ENCODE results near the gene MMP2.

Gene MMP2

DNA sequence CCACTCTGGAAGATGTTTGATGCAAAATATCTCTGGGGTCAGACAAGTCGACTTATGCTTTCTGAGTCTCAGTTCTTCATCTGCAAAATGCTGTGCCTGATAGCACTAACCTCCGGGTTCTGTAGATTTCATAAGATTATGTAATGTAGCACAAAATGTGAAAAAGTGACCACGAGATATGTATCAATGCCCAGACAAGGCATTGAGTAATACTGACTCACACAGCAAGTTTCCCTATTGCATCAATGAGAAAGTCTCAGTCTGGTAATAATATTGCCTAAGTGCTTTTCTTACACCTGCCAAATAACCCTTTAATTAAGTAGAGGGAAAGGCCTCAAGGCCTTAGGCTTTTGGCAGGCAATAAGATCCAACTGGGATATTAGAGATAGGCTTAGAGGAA is 41.4 kb upstream of the MMP2 start:
- DNase-seq (ENCODE audit: low spot score), result peak; percentile 40
- TF ChIP-seq, protein P1, sequence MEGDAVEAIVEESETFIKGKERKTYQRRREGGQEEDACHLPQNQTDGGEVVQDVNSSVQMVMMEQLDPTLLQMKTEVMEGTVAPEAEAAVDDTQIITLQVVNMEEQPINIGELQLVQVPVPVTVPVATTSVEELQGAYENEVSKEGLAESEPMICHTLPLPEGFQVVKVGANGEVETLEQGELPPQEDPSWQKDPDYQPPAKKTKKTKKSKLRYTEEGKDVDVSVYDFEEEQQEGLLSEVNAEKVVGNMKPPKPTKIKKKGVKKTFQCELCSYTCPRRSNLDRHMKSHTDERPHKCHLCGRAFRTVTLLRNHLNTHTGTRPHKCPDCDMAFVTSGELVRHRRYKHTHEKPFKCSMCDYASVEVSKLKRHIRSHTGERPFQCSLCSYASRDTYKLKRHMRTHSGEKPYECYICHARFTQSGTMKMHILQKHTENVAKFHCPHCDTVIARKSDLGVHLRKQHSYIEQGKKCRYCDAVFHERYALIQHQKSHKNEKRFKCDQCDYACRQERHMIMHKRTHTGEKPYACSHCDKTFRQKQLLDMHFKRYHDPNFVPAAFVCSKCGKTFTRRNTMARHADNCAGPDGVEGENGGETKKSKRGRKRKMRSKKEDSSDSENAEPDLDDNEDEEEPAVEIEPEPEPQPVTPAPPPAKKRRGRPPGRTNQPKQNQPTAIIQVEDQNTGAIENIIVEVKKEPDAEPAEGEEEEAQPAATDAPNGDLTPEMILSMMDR (IDR thresholded peaks at IDR 0.05; ENCODE audit: extremely low read depth, insufficient read depth, missing control alignments), result no peak
- in situ Hi-C loops (cut with MboI; ENCODE audit: low pct_unique_long_range_greater_than_20kb, low sequenced_read_pairs, unreplicated experiment), result no loop called here

DNA sequence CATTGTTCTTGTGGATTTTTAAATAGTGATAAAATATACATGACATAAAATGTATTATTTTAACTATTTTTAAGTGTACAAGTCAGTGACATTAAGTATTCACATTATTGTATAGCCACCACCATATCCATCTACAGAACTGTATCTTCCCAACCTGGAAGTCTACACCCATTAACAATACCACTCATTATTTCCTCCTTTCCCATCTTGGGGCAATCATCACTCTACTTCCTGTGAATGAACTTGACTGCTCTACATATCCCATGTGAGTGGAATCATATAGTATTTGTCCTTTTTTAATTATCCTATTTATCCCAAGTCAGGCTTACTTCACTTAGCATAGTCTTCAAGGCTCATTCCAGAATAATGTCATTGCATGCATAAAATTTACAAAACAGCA is 40.7 kb upstream of the MMP2 start:
- DNase-seq (ENCODE audit: low spot score), result no peak
- TF ChIP-seq, protein P1 (IDR thresholded peaks at IDR 0.05; ENCODE audit: extremely low read depth, insufficient read depth, missing control alignments), result no peak
- in situ Hi-C loops (cut with MboI; ENCODE audit: low pct_unique_long_range_greater_than_20kb, low sequenced_read_pairs, unreplicated experiment), result no loop called here

GRCh38 chr16:55439101-55439690 is 39.8 kb upstream of the MMP2 start:
- no peak for DNase-seq (ENCODE audit: low spot score)
- TF ChIP-seq, protein P1 (IDR thresholded peaks at IDR 0.05; ENCODE audit: extremely low read depth, insufficient read depth, missing control alignments), result no peak
- in situ Hi-C loops (cut with MboI; ENCODE audit: low pct_unique_long_range_greater_than_20kb, low sequenced_read_pairs, unreplicated experiment), result no loop called here

DNA sequence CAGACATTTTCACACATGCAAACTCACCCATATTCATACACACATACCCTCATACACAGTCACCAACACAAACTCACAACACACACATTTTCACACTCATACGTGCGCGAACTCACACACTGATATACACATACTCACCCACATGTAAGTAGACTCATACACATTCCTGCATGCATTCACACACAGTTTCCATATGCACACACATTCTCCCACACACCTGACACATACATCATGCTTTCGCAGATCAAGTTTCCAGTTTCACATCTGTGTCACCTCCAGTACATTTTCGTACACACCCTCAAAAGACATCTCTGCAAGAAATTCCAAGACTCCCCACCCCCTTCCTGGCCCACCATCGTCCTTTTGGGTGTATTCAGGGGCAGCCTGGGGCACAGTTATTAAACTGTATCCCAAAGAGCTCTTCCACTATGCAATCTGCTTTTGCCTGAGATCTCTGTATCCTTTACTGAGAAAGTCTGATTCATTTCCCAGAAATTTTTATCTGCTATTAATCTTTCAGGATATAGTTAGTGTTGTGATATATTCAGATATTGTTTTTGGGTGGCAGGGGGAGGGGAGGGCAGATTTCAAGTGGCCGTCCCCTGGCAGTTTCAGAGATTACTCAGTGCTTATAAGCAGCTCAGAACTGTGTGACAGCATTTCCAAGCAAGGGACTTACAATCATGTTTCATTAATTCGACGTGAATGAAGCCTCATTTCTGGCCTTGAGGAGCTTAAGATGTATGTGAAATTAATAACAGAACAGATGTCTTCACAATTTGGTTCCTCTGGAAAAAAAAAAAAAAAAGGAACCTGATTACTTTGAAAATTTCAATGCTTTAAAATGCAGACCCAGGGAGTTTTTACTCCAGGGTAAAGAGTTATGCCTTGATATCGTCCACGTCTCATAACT is 35.3 kb upstream of the MMP2 start:
- TF ChIP-seq, protein P1 (IDR thresholded peaks at IDR 0.05; ENCODE audit: extremely low read depth, insufficient read depth, missing control alignments), result no peak
- DNase-seq (ENCODE audit: low spot score), result peak; percentile 31
- in situ Hi-C loops (cut with MboI; ENCODE audit: low pct_unique_long_range_greater_than_20kb, low sequenced_read_pairs, unreplicated experiment), result no loop called here

GRCh38 chr16:55444754-55445485 is 34.1 kb upstream of the MMP2 start:
- DNase-seq (ENCODE audit: low spot score), result peak; percentile 52
- TF ChIP-seq, protein P1 (IDR thresholded peaks at IDR 0.05; ENCODE audit: extremely low read depth, insufficient read depth, missing control alignments), result no peak
- in situ Hi-C loops (cut with MboI; ENCODE audit: low pct_unique_long_range_greater_than_20kb, low sequenced_read_pairs, unreplicated experiment), result no loop called here

DNA sequence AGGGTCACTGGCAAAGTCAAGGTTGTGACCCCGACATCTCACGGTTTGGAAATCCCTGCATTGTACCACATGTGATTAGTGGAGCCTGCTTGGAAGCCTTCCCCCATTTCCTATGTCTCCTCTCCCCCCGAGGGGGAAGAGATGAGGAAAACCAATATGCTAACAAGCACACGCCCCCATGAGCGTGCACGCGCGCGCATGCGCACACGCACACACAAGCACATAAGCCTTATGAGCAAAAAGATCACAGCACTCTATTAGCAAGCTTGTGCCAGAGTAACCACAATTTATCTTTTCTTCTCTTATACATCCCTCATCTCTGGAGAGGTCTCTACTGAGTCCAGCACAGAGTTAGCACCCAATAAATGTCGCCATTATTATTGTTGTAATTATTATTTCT is 31.8 kb upstream of the MMP2 start:
- DNase-seq (ENCODE audit: low spot score), result no peak
- TF ChIP-seq, protein P1 (IDR thresholded peaks at IDR 0.05; ENCODE audit: extremely low read depth, insufficient read depth, missing control alignments), result no peak
- in situ Hi-C loops (cut with MboI; ENCODE audit: low pct_unique_long_range_greater_than_20kb, low sequenced_read_pairs, unreplicated experiment), result no loop called here
